D341Med (cell line): ENCODE measurements around the gene RDH11.
A peak's percentile ranks its signal among the peaks of the same experiment; 100 is the strongest.
"Not testable (repeated sequence)": the region's sequence is repeated elsewhere in the genome, so short reads cannot be mapped to it uniquely, and the experiment has no call there.

Experiments used
- DNase-seq: peaks from one replicate; pipeline ENCODE4 v3.0.0; 2012; ENCODE audit warnings: low spot score

RDH11 gene, protein sequence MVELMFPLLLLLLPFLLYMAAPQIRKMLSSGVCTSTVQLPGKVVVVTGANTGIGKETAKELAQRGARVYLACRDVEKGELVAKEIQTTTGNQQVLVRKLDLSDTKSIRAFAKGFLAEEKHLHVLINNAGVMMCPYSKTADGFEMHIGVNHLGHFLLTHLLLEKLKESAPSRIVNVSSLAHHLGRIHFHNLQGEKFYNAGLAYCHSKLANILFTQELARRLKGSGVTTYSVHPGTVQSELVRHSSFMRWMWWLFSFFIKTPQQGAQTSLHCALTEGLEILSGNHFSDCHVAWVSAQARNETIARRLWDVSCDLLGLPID

DNA sequence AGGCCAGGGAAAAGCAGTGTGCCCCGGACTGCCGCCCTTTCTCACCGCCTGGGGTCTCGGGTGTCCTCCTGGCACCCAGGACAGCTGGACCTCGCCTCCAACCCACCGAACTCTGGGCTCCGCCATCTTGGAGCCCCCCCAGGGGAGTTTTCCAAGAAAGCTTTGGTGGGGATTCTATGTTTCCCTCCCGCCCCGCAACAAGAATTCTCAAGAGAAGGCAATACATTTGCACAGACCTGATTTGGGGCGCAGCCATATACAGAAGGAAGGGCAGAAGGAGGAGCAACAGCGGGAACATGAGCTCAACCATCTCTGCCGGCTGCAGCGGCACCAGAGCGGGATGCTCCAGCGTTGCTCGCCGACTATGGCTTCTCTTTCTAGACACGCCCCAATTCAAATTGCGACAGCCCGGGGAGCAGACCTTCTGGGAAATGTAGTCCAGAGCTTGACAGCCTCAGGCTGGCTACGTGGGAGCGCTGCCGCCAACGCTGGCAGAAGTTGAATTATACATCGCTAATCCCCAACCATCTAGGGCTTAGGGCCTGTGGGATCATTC lies at the start of gene RDH11:
TSS of gene RDH11 (minus strand) at position 371 of the 556 bp plus-strand sequence. CDS start at position 310, 61 bp downstream.
- peak; percentile 90 for DNase-seq

DNA sequence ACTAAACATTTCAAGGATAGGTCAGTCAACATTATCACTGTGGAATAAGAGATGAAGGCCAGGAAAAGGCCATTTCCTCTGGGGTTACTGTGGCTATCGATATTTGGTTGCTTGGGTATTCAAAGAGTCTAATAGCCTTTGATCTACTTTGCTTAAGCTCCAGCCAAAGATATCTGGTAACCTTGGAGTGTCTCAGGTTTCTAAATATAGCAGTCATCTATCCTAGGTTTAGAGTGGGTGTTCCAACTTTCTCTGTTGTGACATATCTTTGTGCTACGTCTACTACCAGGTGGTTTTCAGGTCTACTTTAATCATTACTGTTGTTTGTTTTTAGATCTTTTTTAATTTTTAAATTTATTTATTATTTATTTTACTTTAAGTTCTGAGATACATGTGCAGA lies 48.5 kb upstream of the RDH11 start:
- no peak for DNase-seq

DNA sequence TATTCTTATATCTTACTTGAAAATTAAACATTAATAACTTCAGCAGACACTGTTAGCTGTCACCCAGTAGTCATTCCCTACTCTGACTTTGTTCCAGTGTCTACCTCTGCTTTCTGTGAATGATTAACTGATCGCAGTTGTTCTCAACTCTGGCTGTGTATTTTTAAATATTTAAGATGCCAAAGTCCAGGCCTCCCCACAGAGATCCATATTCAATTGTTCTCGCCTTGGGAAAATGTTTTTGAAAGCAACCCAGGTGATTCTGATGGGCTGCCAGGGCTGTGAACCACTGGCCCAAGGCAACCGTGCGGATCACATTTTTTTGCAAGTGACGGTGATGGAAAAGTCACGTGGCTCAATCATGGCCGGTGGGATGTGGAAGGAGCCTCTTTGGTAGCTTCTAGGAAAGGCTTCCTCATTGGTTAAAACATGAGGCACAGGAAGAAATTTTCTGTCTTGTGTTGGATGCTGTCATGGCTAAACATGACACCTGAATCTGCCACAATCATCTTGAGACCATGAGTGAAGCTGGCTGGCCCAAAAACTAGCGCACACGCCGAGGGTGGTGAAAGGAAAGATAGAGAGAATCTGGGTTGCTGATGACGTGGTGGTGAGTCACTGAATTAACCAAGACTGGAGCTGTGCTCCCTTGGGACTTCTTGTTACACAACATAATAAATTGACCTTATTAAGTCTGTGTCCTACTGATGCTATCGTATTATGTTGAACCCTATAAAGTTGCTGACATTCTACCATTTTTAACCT lies 43.4 kb upstream of the RDH11 start:
- no peak for DNase-seq

- DNase-seq, result no peak
Measured at GRCh38 chr14:67736771-67737170, 41.2 kb upstream of the RDH11 start.

DNA sequence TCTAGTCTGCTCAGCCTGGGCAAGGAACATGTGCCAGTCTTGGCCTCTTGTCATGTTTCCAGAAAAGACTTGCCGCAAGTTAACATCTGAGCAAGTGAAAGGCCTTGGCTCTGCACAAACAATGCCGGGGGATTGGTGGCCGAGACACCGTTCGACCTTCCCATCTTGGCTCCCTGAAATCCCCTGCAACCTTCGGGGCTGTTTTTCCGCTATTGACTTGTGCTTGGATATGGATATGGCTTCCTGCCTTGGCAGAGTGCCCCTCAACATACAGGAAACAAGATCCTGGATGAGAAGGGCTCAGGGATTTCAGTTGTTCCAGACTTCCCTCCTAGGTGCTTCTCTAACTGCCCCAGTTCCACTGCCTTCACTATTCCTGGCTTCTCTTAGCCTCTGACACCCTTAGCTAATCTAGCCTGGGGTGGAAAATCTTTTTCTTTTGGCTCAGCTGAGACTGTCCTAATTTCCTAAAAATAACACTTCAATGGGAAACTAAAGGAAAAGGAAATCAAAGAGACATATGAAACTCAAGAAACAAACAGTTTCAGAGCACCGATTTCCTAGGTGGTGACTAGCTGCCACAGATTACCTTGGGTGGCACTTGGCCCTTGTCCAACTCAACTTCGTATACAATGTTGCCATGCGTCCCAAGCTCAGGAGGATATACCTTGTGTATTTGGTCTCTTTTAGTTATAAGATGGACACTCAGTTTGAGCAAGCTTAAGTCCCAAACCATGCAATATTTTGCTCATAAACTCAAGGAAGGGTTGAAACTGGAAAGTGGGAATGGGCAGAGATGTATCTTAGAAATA lies 40.0 kb upstream of the RDH11 start:
- no peak for DNase-seq

- DNase-seq, result no peak
Measured at GRCh38 chr14:67734675-67735074, 39.1 kb upstream of the RDH11 start.

- DNase-seq, result no peak
Measured at GRCh38 chr14:67733616-67734015, 38.1 kb upstream of the RDH11 start.

GRCh38 chr14:67729072-67729885 lies 33.7 kb upstream of the RDH11 start:
- DNase-seq, result no peak

DNA sequence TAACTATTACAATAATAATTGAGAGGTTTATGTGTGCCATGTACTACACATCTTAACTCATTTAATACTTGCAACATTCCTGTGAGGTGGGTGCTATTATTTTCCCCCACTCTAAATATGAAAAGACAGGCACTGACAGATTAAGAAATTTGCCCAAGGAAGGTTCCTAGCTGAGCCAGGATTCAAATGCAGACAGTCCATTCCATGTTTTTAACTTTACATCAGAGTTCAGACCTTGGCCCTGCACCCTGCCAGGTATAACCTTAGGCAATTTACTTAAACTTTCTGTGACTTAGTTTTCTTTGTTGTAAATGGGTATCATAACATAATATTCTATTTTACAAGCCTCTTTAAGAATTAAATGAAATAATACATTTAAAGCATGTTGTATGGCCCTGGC lies 32.7 kb upstream of the RDH11 start:
- no peak for DNase-seq

GRCh38 chr14:67727361-67727760 lies 31.8 kb upstream of the RDH11 start:
- no peak for DNase-seq

- DNase-seq, result no peak
Measured at GRCh38 chr14:67725171-67725570, 29.6 kb upstream of the RDH11 start.

DNA sequence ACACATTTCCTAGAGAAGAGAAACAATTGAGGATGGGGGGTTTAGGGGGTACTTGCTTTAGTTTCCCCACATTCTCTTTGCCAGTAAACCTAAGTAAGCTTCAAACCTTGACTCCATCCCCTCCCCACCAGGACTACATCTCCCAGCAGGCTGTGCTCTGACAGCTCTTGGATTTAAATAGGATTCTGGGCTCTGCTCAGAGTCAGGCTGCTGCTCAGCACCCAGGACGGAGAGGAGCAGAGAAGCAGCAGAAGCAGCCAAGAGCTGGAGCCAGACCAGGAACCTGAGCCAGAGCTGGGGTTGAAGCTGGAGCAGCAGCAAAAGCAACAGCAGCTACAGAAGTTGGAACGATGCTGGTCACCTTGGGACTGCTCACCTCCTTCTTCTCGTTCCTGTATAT lies 26.7 kb upstream of the RDH11 start:
- DNase-seq, result peak; percentile 50

- no peak for DNase-seq
Measured at GRCh38 chr14:67721875-67722274, 26.3 kb upstream of the RDH11 start.

DNA sequence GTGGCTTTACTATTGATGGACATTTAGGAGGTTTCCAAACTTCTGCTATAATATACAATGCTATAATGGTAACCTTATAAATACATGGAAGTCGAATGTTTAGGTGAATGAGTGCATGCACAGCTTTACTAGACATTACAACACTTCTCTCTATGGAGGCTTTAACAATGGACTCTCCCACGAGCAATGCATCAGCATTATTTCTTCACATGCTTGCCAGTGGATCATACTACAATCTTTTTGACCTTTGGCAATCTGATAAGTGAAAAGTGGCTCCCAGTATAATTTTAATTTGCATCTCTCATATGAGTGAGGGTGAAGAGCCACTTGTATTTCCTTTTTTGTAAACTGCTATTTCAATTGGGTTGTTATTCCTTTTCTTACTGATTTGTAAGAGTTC lies 24.3 kb upstream of the RDH11 start:
- DNase-seq, result no peak

- DNase-seq, result not testable (repeated sequence)
Measured at GRCh38 chr14:67719385-67719784, 23.8 kb upstream of the RDH11 start.

GRCh38 chr14:67718265-67718664 lies 22.7 kb upstream of the RDH11 start:
- no peak for DNase-seq

GRCh38 chr14:67717048-67717447 lies 21.5 kb upstream of the RDH11 start:
- DNase-seq, result no peak

DNA sequence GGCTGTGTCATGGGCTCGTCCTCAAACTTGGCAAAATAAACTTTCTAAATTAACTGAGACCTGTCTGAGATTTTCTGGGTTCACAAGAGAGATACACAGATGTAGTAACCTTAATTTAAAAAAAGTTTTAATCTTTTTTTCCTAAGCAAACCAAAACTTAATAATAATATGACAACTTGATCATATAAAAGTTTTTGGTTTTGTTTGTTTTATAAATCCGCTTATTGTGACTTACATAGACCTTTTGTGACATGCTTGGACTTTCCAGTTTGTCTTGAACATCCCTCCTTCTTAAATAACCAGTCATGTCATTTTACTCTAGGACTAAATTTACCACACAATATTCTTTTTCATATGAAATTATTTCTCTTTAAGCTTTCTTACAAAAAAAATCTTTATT lies 14.6 kb upstream of the RDH11 start:
- no peak for DNase-seq

GRCh38 chr14:67709796-67710195 lies 14.2 kb upstream of the RDH11 start:
- DNase-seq, result not testable (repeated sequence)

GRCh38 chr14:67709346-67709745 lies 13.8 kb upstream of the RDH11 start:
- not testable (repeated sequence) for DNase-seq

DNA sequence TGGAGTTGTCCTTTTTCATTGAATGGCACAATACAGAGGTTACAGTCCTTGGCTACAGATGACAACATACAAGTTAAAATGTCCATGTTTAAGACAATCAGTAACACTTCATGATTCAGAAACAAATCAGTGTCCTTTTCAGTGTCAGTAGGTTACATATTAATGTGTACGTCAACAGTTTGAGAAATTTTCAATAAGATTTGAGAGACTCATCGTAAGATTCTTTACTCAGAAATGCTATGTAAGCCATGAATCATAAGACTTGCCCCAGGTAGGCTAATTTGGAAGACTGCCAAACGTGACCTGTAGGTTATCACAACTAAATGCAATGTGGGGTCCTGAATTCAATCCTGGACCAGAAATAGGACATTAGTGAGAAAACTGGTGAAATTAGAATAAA lies 9.6 kb upstream of the RDH11 start:
- DNase-seq, result no peak
